ENCODE results near the gene TPST1.

GRCh38 chr7:66198469-66198868 is 6.7 kb upstream of the TPST1 start:
- no peak for TF ChIP-seq CTCF (IDR thresholded peaks at IDR 0.05)
- TF ChIP-seq EP300 (IDR thresholded peaks at IDR 0.05) = no peak
